GM10248 (cell line): Measurements from ENCODE around the gene KAZN.

Experiments
- CTCF ChIA-PET: fragments of 300-600 bp; sonication (Branson Sonifier 250); formaldehyde crosslinking; extraction: SDS; loops from one replicate; lab custom pipeline; 2021; ENCODE audit warnings: antibody characterized with exemption; lab: Yijun Ruan, JAX
- POLR2A ChIA-PET: fragments of 350-650 bp; sonication (Branson Sonifier 250); formaldehyde crosslinking; extraction: SDS; loops from one replicate; lab custom pipeline; 2020; ENCODE audit warnings: antibody characterized with exemption; lab: Yijun Ruan, JAX
- DNase-seq: peaks from one replicate; pipeline ENCODE4 v3.0.0; 2012; ENCODE audit errors: extremely low spot score
- CTCF ChIP-seq: IDR thresholded peaks from 2 replicates; pipeline ENCODE4 v1.5.1; 2012; ENCODE audit warnings: mild to moderate bottlenecking, low read depth; ENCODE audit errors: extremely low read depth, missing control alignments, control extremely low read depth

The KAZN gene

GRCh38 chr1:14940285-14940870, 341.9 kb downstream of the KAZN start:
- no peak for DNase-seq
- CTCF ChIA-PET = interaction anchor here (1.1 kb wide), 1 partner anchor 25 kb away, joined by 3 read pairs; no protein-coding TSS in a partner anchor
- no peak for TF ChIP-seq CTCF

GRCh38 chr1:14941864-14942263, 343.4 kb downstream of the KAZN start:
- TF ChIP-seq CTCF = no peak
- DNase-seq = no peak
- ChIA-PET POLR2A (no interaction called here), CTCF (interaction anchor here (1.2 kb wide), 1 partner anchor 41 kb away, joined by 3 read pairs; no protein-coding TSS in a partner anchor)

More at GRCh38 chr1:14940285-14940870, 341.9 kb downstream of the KAZN start:
- POLR2A ChIA-PET = no interaction called here

- CTCF ChIA-PET = no interaction called here
Measured at GRCh38 chr1:14944471-14944985, 346.0 kb downstream of the KAZN start.

GRCh38 chr1:14945132-14946010, 346.9 kb downstream of the KAZN start:
- no peak for TF ChIP-seq CTCF
- ChIA-PET POLR2A (no interaction called here), CTCF (no interaction called here)
- DNase-seq = no peak

More at GRCh38 chr1:14944471-14944985, 346.0 kb downstream of the KAZN start:
- no peak for TF ChIP-seq CTCF
- POLR2A ChIA-PET = no interaction called here
- no peak for DNase-seq

GRCh38 chr1:14946011-14946359, 347.5 kb downstream of the KAZN start:
- no peak for TF ChIP-seq CTCF
- no peak for DNase-seq
- ChIA-PET POLR2A (no interaction called here), CTCF (no interaction called here)

GRCh38 chr1:14946684-14947238, 348.3 kb downstream of the KAZN start:
- ChIA-PET POLR2A (interaction anchor here (0.6 kb wide), 1 partner anchor 8 kb away, joined by 3 read pairs; no protein-coding TSS in a partner anchor), CTCF (no interaction called here)
- TF ChIP-seq CTCF = no peak
- DNase-seq = no peak
